Rectal smooth muscle tissue (tissue), 1 donor: Measurements from ENCODE around the gene CRLF2.
"Not testable (repeated sequence)": the region's sequence is repeated elsewhere in the genome, so short reads cannot be mapped to it uniquely, and the experiment has no call there.

Experiments used
- H3K27ac ChIP-seq: one replicate; pipeline ENCODE4 v1.7.0; 2013; ENCODE audit warnings: low read depth, low read length, inconsistent platforms
- H3K27me3 ChIP-seq: one replicate; pipeline ENCODE4 v1.7.0; 2013; ENCODE audit warnings: low read length; ENCODE audit not compliant: control insufficient read depth, insufficient read depth
- H3K36me3 ChIP-seq: one replicate; pipeline ENCODE4 v1.7.0; 2013; ENCODE audit warnings: low read length; ENCODE audit not compliant: control insufficient read depth, insufficient read depth
- H3K4me1 ChIP-seq: one replicate; pipeline ENCODE4 v1.7.0; 2013; ENCODE audit warnings: low read length; ENCODE audit not compliant: control insufficient read depth, insufficient read depth
- H3K4me3 ChIP-seq: one replicate; pipeline ENCODE4 v1.7.0; 2013; ENCODE audit warnings: low read length
- H3K9ac ChIP-seq: one replicate; pipeline ENCODE4 v1.7.0; 2013; ENCODE audit warnings: low read length

CRLF2 gene

GRCh38 chrX:1212532-1212931, at the start of gene CRLF2:
Gene CRLF2 (minus strand): TSS chrX:1212649. CDS start chrX:1212634, 15 bp downstream.
- no peak within 1 kb of the TSS for H3K4me3 ChIP-seq
- no peak within 1 kb of the TSS for H3K27ac ChIP-seq
- H3K36me3 ChIP-seq = no peaks in the 10 kb centered on the region
- H3K9ac ChIP-seq = no peak within 1 kb of the TSS
- no peaks in the 10 kb centered on the region for H3K4me1 ChIP-seq
- no peaks in the 10 kb centered on the region for H3K27me3 ChIP-seq

- not testable (repeated sequence) for H3K36me3 ChIP-seq, H3K4me1 ChIP-seq, H3K9ac ChIP-seq, H3K27me3 ChIP-seq, H3K4me3 ChIP-seq, H3K27ac ChIP-seq
Measured at GRCh38 chrX:1261771-1262170, 49.3 kb upstream of the CRLF2 start.

- Histone ChIP-seq H3K27ac (no peak overlapping the region), H3K9ac (no peak overlapping the region), H3K36me3 (no peaks in the 10 kb centered on the region), H3K4me1 (no peaks in the 10 kb centered on the region), H3K4me3 (no peak overlapping the region), H3K27me3 (no peaks in the 10 kb centered on the region)
Measured at GRCh38 chrX:1261285-1261684, 48.8 kb upstream of the CRLF2 start.

GRCh38 chrX:1252861-1253260, 40.4 kb upstream of the CRLF2 start:
- Histone ChIP-seq H3K9ac (no peak overlapping the region), H3K27ac (no peak overlapping the region), H3K4me3 (no peak overlapping the region), H3K4me1 (no peaks in the 10 kb centered on the region), H3K36me3 (no peaks in the 10 kb centered on the region), H3K27me3 (peaks cover 3% of the 10 kb centered on the region)

- H3K9ac ChIP-seq = no peak overlapping the region
- peak overlapping the region; percentile 6 for H3K4me3 ChIP-seq
- H3K4me1 ChIP-seq = no peaks in the 10 kb centered on the region
- H3K36me3 ChIP-seq = no peaks in the 10 kb centered on the region
- peaks cover 3% of the 10 kb centered on the region for H3K27me3 ChIP-seq
- no peak overlapping the region for H3K27ac ChIP-seq
Measured at GRCh38 chrX:1249101-1249887, 36.8 kb upstream of the CRLF2 start.

- Histone ChIP-seq H3K4me3 (peak overlapping the region; percentile 15), H3K27ac (no peak overlapping the region), H3K4me1 (no peaks in the 10 kb centered on the region), H3K9ac (no peak overlapping the region), H3K27me3 (peaks cover 3% of the 10 kb centered on the region), H3K36me3 (no peaks in the 10 kb centered on the region)
Measured at GRCh38 chrX:1248331-1249061, 36.0 kb upstream of the CRLF2 start.

GRCh38 chrX:1246816-1247215, 34.4 kb upstream of the CRLF2 start:
- Histone ChIP-seq H3K4me3 (no peak overlapping the region), H3K9ac (no peak overlapping the region), H3K4me1 (no peaks in the 10 kb centered on the region), H3K27me3 (peaks cover 3% of the 10 kb centered on the region), H3K36me3 (no peaks in the 10 kb centered on the region), H3K27ac (no peak overlapping the region)

GRCh38 chrX:1244164-1245076, 32.0 kb upstream of the CRLF2 start:
- no peaks in the 10 kb centered on the region for H3K36me3 ChIP-seq

GRCh38 chrX:1242891-1243402, 30.5 kb upstream of the CRLF2 start:
- no peak overlapping the region for H3K4me3 ChIP-seq
- H3K36me3 ChIP-seq = no peaks in the 10 kb centered on the region
- no peak overlapping the region for H3K9ac ChIP-seq
- no peaks in the 10 kb centered on the region for H3K4me1 ChIP-seq
- no peaks in the 10 kb centered on the region for H3K27me3 ChIP-seq
- H3K27ac ChIP-seq = no peak overlapping the region

More at GRCh38 chrX:1244164-1245076, 32.0 kb upstream of the CRLF2 start:
- Histone ChIP-seq H3K27ac (no peak overlapping the region), H3K4me3 (no peak overlapping the region), H3K27me3 (no peaks in the 10 kb centered on the region), H3K4me1 (no peaks in the 10 kb centered on the region), H3K9ac (no peak overlapping the region)

GRCh38 chrX:1240551-1240950, 28.1 kb upstream of the CRLF2 start:
- H3K4me1 ChIP-seq, H3K27me3 ChIP-seq, H3K9ac ChIP-seq, H3K27ac ChIP-seq, H3K36me3 ChIP-seq, H3K4me3 ChIP-seq: not testable (repeated sequence)

GRCh38 chrX:1239681-1240142, 27.3 kb upstream of the CRLF2 start:
- Histone ChIP-seq H3K4me3 (no peak overlapping the region), H3K27ac (no peak overlapping the region), H3K27me3 (no peaks in the 10 kb centered on the region)

More at GRCh38 chrX:1239681-1240142, 27.3 kb upstream of the CRLF2 start:
- Histone ChIP-seq H3K4me1 (no peaks in the 10 kb centered on the region), H3K9ac (no peak overlapping the region), H3K36me3 (no peaks in the 10 kb centered on the region)
